Tibial nerve (tissue), 4 donors: ENCODE measurements around the gene MAST2. TPM values are rescaled to one million over a fixed set of nuclear protein-coding genes. Genes with fewer than 3 reads are reported as not detected.
"Not testable (repeated sequence)": the region's sequence is repeated elsewhere in the genome, so short reads cannot be mapped to it uniquely, and the experiment has no call there.

Experiments used
- DNase-seq, 2 donors: peaks; one replicate each; pipeline ENCODE4 v3.0.0-alpha.2; 2019; ENCODE audit warnings: low spot score in 2 of 2
- H3K27ac ChIP-seq, 4 donors: fragments of 200-600 bp; sonication (generic) in 3 of 4; one replicate each; pipeline ENCODE4 v1.5.1; 2017 to 2019; ENCODE audit warnings: mild to moderate bottlenecking in 1 of 4
- H3K27me3 ChIP-seq, 2 donors: fragments of 200-600 bp; sonication (generic) in 1 of 2; one replicate each; pipeline versions ENCODE4 v1.5.1 to v1.6.0; 2017 to 2019
- H3K36me3 ChIP-seq, 3 donors: fragments of 200-600 bp; sonication (generic); one replicate each; pipeline ENCODE4 v1.5.1; 2018 to 2019
- H3K4me1 ChIP-seq, 4 donors: fragments of 200-600 bp; sonication (generic) in 3 of 4; one replicate each; pipeline ENCODE4 v1.5.1; 2017 to 2019
- H3K4me3 ChIP-seq, 4 donors: fragments of 200-600 bp; sonication (generic) in 3 of 4; one replicate each; pipeline ENCODE4 v1.5.1; 2017 to 2019; ENCODE audit warnings: mild to moderate bottlenecking in 1 of 4, moderate library complexity in 1 of 4
- H3K9me3 ChIP-seq, 4 donors: fragments of 200-600 bp; sonication (generic) in 3 of 4; one replicate each; pipeline ENCODE4 v1.5.1; 2017 to 2019
- CTCF ChIP-seq, 5 experiments: fragments of 200-600 bp in 3 of 5; fragments of 450-650 bp in 2 of 5; sonication (generic) in 3 of 5; IDR thresholded peaks; one replicate each; pipeline ENCODE4 v1.5.1; 2016 to 2019; ENCODE audit warnings: antibody characterized with exemption in 5 of 5, mild to moderate bottlenecking in 3 of 5, moderate library complexity in 2 of 5
- EP300 ChIP-seq, 2 donors: sonication (generic); formaldehyde crosslinking; IDR thresholded peaks; one replicate each; pipeline ENCODE4 v1.6.1; 2017; ENCODE audit warnings: antibody characterized with exemption in 2 of 2, mild to moderate bottlenecking in 1 of 2
- POLR2A ChIP-seq, 2 donors: fragments of 450-650 bp; IDR thresholded peaks; one replicate each; pipeline ENCODE4 v1.6.1; 2017; ENCODE audit warnings: antibody characterized with exemption in 2 of 2, mild to moderate bottlenecking in 2 of 2, moderate library complexity in 2 of 2
- WGBS, 2 donors: methylation state at CpG; one replicate each; pipeline ENCODE4 v1.1.5; 2018; 5-methylcytosine and 5-hydroxymethylcytosine counted together
- total RNA-seq, 4 donors: library from RNA; depleted of rRNA; stranded (reverse); fragments of >200 nt; gene quantifications; one replicate each; pipeline ENCODE4 v1.1.0, GENCODE V29; 2016

MAST2 gene
- total RNA-seq, 4 donors from 2014 or later = 38.0 to 122 (median 57.1) TPM

DNA sequence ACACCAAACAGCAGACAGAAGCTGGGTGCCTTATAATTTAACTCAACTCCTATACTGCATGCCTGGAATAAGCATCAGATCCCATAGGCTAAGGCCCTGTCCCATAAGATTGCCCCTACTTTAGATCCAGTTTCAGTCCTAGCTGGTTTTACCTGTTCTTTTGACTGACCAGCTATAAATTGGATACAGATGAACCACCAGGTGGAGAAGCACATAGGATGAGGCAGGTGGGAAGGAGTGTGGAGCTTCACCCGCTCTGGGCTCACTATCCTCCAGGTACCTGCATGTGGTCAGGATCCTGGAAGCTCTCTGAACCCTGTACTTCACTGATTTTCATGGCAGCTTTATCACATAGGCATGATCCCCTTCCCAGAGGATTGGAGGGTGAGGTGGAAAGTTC lies 51.3 kb downstream of the MAST2 start:
- H3K36me3 ChIP-seq = peaks cover 0 to 6% (median 0%) of the 10 kb centered on the region in 3 donors
- WGBS, 2 donors = 100% methylated on average over 1 of the region's 1 CpG
- no peak for DNase-seq

GRCh38 chr1:45857101-45857700 lies 53.8 kb downstream of the MAST2 start:
- no peaks in the 10 kb centered on the region for H3K27me3 ChIP-seq
- H3K4me1 ChIP-seq = no peaks in the 10 kb centered on the region
- TF ChIP-seq CTCF (IDR thresholded peaks at IDR 0.05) = no peak
- no peak overlapping the region for H3K27ac ChIP-seq
- H3K4me3 ChIP-seq = no peak overlapping the region
- no peaks in the 10 kb centered on the region for H3K36me3 ChIP-seq
- H3K9me3 ChIP-seq = no peaks in the 10 kb centered on the region
- DNase-seq = no peak

More for the DNA sequence above, 51.3 kb downstream of the MAST2 start:
- no peaks in the 10 kb centered on the region for H3K27me3 ChIP-seq
- TF ChIP-seq CTCF (IDR thresholded peaks at IDR 0.05) = no peak
- TF ChIP-seq EP300 (IDR thresholded peaks at IDR 0.05) = no peak
- TF ChIP-seq POLR2A (IDR thresholded peaks at IDR 0.05) = no peak
- no peak overlapping the region for H3K4me3 ChIP-seq
- H3K4me1 ChIP-seq = no peaks in the 10 kb centered on the region
- H3K27ac ChIP-seq = no peak overlapping the region
- peaks cover 0 to 8% (median 0%) of the 10 kb centered on the region in 4 donors for H3K9me3 ChIP-seq

GRCh38 chr1:45857755-45858492 lies 54.5 kb downstream of the MAST2 start:
- not testable (repeated sequence) for H3K4me1 ChIP-seq, H3K27me3 ChIP-seq, H3K4me3 ChIP-seq, H3K27ac ChIP-seq, H3K36me3 ChIP-seq, DNase-seq, H3K9me3 ChIP-seq
- WGBS, 2 donors = 93 to 94% methylated on average over 6 of the region's 6 CpGs

- DNase-seq = no peak
- no peak overlapping the region for H3K4me3 ChIP-seq
- WGBS, 2 donors = 85 to 91% methylated on average over 3 of the region's 3 CpGs
- H3K4me1 ChIP-seq = peaks cover 0 to 15% (median 2%) of the 10 kb centered on the region in 4 donors
- H3K27ac ChIP-seq = no peak overlapping the region
- no peaks in the 10 kb centered on the region for H3K27me3 ChIP-seq
- no peaks in the 10 kb centered on the region for H3K36me3 ChIP-seq
- H3K9me3 ChIP-seq = no peaks in the 10 kb centered on the region
- TF ChIP-seq EP300 (IDR thresholded peaks at IDR 0.05) (no peak), CTCF (IDR thresholded peaks at IDR 0.05) (no peak), POLR2A (IDR thresholded peaks at IDR 0.05) (no peak)
Measured at GRCh38 chr1:45859221-45859620, 55.8 kb downstream of the MAST2 start.

- Histone ChIP-seq H3K36me3 (no peaks in the 10 kb centered on the region), H3K4me3 (no peak overlapping the region), H3K4me1 (peaks cover 0 to 25% (median 2%) of the 10 kb centered on the region in 4 donors), H3K9me3 (no peaks in the 10 kb centered on the region), H3K27ac (no peak overlapping the region), H3K27me3 (no peaks in the 10 kb centered on the region)
- TF ChIP-seq EP300 (IDR thresholded peaks at IDR 0.05) (no peak), POLR2A (IDR thresholded peaks at IDR 0.05) (no peak), CTCF (IDR thresholded peaks at IDR 0.05) (no peak)
- DNase-seq = no peak
Measured at GRCh38 chr1:45862008-45862407, 58.6 kb downstream of the MAST2 start.
